ENCODE measurements around the gene FASN.

- TF ChIP-seq CTCF (IDR thresholded peaks at IDR 0.05) (no peak), POLR2A (IDR thresholded peaks at IDR 0.05) (no peak)
These were observed 48.9 kb upstream of the FASN start for GRCh38 chr17:82146663-82147654.

All from Peyer's patch (tissue), 4 donors.